Esophagus mucosa (tissue), 1 donor: ENCODE results near the gene BICDL2. TPM values are rescaled to one million over a fixed set of nuclear protein-coding genes. Genes with fewer than 3 reads are reported as not detected.

Experiments
- ATAC-seq: fragments of 200-7000 bp; cut with Tn5 transposase; one replicate; pipeline ENCODE4 v1.9.1; 2020
- total RNA-seq: library from RNA; stranded (reverse); gene quantifications from one replicate; pipeline ENCODE4 v1.2.4, GENCODE V29; 2023
- donor health status: DM: yes; HTN: yes; CAD: no.

BICDL2 gene
- total RNA-seq, 1 donor from 2014 or later: 62.0 TPM

DNA sequence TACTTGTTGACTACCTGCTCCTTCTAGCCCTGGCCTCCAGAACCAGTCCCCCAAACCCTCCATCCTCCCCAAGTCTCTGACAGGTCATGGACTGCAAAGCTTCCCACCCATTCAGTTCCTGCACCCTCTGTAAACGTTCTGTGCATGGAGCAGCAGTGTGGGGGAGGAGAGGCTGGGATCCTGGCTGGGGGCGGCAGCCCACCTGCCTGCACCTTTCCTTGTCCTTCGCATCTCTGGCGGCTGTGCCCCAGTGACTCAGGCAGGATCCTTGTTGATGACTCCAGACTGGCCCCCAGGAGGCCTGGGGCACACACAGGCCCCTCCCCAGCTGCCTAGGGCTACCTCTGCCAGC lies 54.9 kb downstream of the BICDL2 start:
- ATAC-seq: no peak

DNA sequence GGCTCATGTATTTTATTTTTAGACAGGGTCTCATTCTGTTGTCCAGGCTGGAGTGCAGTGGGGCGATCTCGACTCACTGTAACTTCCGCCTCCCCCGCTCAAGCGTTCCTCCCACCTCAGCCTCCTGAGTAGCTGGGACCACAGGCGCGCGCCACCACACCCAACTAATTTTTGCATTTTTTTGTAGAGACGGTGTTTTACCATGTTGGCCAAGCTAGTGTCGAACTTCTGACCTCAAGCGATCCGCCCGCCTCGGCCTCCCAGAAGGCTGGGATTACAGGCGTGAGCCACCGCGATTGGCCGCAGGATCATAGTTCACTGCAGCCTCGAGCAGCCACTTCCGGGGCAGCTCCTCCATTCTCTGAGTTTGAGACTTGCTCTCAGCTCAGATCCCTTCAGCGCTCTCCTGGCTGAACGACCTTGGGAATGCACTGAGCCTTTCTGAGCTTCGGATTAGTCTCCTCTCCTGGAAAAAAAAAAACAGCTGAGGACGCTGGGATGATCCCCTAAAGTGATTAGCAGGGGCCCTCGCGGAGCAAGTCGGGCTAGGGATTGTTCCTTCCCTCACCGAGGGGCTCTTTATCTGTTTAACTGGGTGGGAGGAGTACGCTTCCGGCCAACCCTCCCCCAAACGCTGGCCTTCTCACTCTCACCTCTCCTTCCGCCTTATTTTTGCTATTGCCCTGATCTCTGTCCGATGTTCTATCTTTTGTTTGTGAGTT lies 55.4 kb downstream of the BICDL2 start:
- ATAC-seq: no peak

GRCh38 chr16:2980227-2981176 lies 56.2 kb downstream of the BICDL2 start, which contains the start of gene PKMYT1:
TSS of gene PKMYT1 (minus strand) at chr16:2980446. CDS start at chr16:2979657, 789 bp downstream.
- ATAC-seq: peak; percentile 84

GRCh38 chr16:2979669-2980226 lies 57.0 kb downstream of the BICDL2 start:
- ATAC-seq: peak; percentile 3

Other genes with a start within 250 kb of the BICDL2 start
- not detected for gene PRSS33, start 249.4 kb downstream of the BICDL2 start, total RNA-seq
- not detected for gene PRSS41, start 238.5 kb downstream of the BICDL2 start, total RNA-seq
- 6.9 TPM for gene PRSS21, start 219.7 kb downstream of the BICDL2 start, total RNA-seq
- 15.3 TPM for gene ZG16B, start 206.6 kb downstream of the BICDL2 start, total RNA-seq
- gene PRSS22, start 178.8 kb downstream of the BICDL2 start, total RNA-seq: 97.0 TPM
- gene FLYWCH2, start 153.7 kb downstream of the BICDL2 start, total RNA-seq: 19.5 TPM
- 16.4 TPM for gene FLYWCH1, start 125.0 kb downstream of the BICDL2 start, total RNA-seq
- gene KREMEN2, start 72.7 kb downstream of the BICDL2 start, total RNA-seq: 1.3 TPM
- gene PAQR4, start 67.6 kb downstream of the BICDL2 start, total RNA-seq: 11.1 TPM
- 16.9 TPM for gene PKMYT1, start 56.5 kb downstream of the BICDL2 start, total RNA-seq
- not detected for gene CLDN9, start 24.0 kb downstream of the BICDL2 start, total RNA-seq
- not detected for gene CLDN6, start 18.8 kb downstream of the BICDL2 start, total RNA-seq
- 11.7 TPM for gene TNFRSF12A, start 16.6 kb downstream of the BICDL2 start, total RNA-seq
- 26.6 TPM for gene HCFC1R1, start 13.0 kb downstream of the BICDL2 start, total RNA-seq
- gene THOC6, start 12.9 kb downstream of the BICDL2 start, total RNA-seq: 21.3 TPM
- 0.80 TPM for gene MMP25, start 9.6 kb upstream of the BICDL2 start, total RNA-seq
- gene IL32, start 28.7 kb upstream of the BICDL2 start, total RNA-seq: 3.7 TPM
- not detected for gene ZSCAN10, start 62.4 kb upstream of the BICDL2 start, total RNA-seq
- gene ZNF205, start 75.6 kb upstream of the BICDL2 start, total RNA-seq: 5.6 TPM
- gene ZNF213, start 98.1 kb upstream of the BICDL2 start, total RNA-seq: 9.7 TPM
- gene OR1F1, start 151.3 kb upstream of the BICDL2 start, total RNA-seq: not detected
- 4.1 TPM for gene ZNF200, start 198.2 kb upstream of the BICDL2 start, total RNA-seq
- gene MEFV, start 219.7 kb upstream of the BICDL2 start, total RNA-seq: 0.52 TPM
- 9.3 TPM for gene ZNF263, start 246.5 kb upstream of the BICDL2 start, total RNA-seq